Kidney epithelial cell (primary cell): ENCODE measurements around the gene MTR. TPM values are rescaled to one million over a fixed set of nuclear protein-coding genes. Genes with fewer than 3 reads are reported as not detected.

Experiments
- DNase-seq: peaks from one replicate; pipeline ENCODE4 v3.0.0-alpha.2; 2010; ENCODE audit warnings: low read depth
- H3K27me3 ChIP-seq: 2 replicates; pipeline ENCODE4 v1.6.0; 2011; ENCODE audit warnings: low read length; ENCODE audit not compliant: control insufficient read depth, insufficient read depth
- H3K36me3 ChIP-seq: 2 replicates; pipeline ENCODE4 v1.5.1; 2011; ENCODE audit warnings: low read length; ENCODE audit not compliant: control insufficient read depth, insufficient read depth
- H3K4me3 ChIP-seq: 2 replicates; pipeline ENCODE4 v1.5.1; 2011; ENCODE audit warnings: low read depth, mild to moderate bottlenecking, control low read depth, low read length
- total RNA-seq: library from RNA; depleted of rRNA; stranded (reverse); fragments of >200 nt; gene quantifications from 2 replicates; pipeline ENCODE4 v1.2.3, GENCODE V29; 2015
- TF ChIP-seq, protein P1 (sequence below): IDR thresholded peaks from 2 replicates; pipeline ENCODE4 v1.5.1; 2011; ENCODE audit warnings: mild to moderate bottlenecking, moderate library complexity, low read length, control low read depth, inconsistent platforms; ENCODE audit not compliant: insufficient read depth, poor library complexity, severe bottlenecking

Gene MTR
- total RNA-seq, 1 donor from 2014 or later = 23.3 TPM

DNA sequence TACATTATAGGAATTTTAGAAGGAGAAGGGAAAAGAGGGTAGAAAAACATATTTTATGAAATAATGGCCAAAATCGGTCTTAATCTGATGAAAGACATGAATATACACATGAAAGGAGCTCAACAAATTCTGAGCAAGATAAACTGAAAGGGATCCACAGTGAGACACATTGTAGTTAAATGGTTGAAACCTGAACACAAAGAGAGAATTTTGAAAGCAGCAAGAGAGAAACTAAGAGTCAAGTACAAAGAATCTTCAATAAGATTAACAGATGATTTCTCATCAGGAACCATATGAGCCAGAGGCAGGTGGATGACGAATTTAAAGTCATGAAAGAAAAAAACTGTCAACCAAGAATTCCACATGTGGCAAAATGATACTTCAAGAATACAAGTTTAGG lies 15.8 kb upstream of the MTR start:
- no peaks in the 10 kb centered on the region for H3K36me3 ChIP-seq
- no peak overlapping the region for H3K4me3 ChIP-seq
- no peaks in the 10 kb centered on the region for H3K27me3 ChIP-seq
- DNase-seq = no peak
- TF ChIP-seq, protein P1, sequence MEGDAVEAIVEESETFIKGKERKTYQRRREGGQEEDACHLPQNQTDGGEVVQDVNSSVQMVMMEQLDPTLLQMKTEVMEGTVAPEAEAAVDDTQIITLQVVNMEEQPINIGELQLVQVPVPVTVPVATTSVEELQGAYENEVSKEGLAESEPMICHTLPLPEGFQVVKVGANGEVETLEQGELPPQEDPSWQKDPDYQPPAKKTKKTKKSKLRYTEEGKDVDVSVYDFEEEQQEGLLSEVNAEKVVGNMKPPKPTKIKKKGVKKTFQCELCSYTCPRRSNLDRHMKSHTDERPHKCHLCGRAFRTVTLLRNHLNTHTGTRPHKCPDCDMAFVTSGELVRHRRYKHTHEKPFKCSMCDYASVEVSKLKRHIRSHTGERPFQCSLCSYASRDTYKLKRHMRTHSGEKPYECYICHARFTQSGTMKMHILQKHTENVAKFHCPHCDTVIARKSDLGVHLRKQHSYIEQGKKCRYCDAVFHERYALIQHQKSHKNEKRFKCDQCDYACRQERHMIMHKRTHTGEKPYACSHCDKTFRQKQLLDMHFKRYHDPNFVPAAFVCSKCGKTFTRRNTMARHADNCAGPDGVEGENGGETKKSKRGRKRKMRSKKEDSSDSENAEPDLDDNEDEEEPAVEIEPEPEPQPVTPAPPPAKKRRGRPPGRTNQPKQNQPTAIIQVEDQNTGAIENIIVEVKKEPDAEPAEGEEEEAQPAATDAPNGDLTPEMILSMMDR = no peak

DNA sequence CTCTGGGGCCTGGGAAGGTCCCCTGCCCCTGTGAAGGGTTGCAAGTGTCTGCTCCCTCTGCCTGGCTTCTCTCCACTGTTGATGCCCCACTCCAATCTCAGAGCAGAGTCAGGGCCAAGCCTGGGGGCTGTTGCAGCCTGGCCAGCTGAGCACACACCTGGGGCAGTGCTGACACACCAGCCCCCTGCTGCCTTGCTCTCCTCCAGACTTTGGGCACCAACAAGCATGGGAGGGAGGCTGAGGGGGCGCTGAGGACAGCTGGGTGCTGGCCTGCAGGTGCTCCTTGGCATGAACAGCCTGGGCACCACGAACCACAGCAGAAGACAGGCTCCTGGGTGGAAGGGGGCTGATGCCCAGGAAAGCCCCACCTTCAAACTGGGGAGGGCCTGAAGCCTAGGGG lies 9.6 kb upstream of the MTR start:
- H3K36me3 ChIP-seq = no peaks in the 10 kb centered on the region
- TF ChIP-seq, protein P1 = no peak
- H3K4me3 ChIP-seq = no peak overlapping the region
- no peak for DNase-seq
- no peaks in the 10 kb centered on the region for H3K27me3 ChIP-seq

DNA sequence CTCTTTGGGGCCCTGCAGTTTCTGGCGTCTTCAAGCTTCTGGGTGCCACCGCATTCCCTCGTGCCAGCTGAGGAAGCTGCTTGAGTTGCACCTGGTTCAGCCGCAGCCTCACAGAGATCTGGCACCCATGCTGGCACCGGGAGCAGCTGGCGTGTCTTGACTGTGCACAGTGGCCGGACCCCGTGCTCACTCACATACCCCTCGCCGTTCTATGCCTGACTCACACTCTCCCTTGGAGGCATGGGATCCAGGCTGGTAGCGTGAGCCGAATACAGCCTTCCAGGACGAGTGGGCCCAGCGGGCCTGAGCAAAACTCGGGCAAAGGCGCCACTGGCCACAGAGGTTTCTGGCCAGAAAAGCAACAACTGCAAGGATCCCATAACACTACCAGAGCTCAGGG lies 8.6 kb upstream of the MTR start:
- Histone ChIP-seq H3K27me3 (no peaks in the 10 kb centered on the region), H3K36me3 (no peaks in the 10 kb centered on the region), H3K4me3 (no peak overlapping the region)
- no peak for DNase-seq
- TF ChIP-seq, protein P1 = no peak

DNA sequence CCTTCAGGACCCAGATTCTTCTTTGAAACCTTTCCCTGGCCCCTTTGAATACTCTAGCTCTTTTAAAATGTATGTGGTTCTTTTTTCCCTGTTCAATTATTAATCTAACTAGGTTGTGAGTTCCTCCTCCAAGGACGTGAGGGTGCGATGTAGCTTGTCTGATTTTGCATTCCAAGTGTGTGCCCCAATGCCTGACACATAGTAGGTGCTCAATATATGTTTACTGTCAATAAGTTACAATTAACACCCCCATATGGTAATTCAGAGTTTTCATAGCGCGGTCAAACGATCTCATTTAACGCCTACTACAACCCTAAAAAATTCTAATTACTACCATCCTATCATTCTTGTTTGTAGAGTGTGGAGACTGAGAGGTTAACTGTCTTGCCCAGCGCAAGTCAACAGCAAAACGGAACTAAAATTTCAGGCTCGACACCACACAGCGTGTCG lies 482 bp upstream of the MTR start:
- peak overlapping the region; percentile 86 for H3K4me3 ChIP-seq
- TF ChIP-seq, protein P1 = no peak
- H3K27me3 ChIP-seq = no peaks in the 10 kb centered on the region
- DNase-seq = no peak
- H3K36me3 ChIP-seq = no peaks in the 10 kb centered on the region

DNA sequence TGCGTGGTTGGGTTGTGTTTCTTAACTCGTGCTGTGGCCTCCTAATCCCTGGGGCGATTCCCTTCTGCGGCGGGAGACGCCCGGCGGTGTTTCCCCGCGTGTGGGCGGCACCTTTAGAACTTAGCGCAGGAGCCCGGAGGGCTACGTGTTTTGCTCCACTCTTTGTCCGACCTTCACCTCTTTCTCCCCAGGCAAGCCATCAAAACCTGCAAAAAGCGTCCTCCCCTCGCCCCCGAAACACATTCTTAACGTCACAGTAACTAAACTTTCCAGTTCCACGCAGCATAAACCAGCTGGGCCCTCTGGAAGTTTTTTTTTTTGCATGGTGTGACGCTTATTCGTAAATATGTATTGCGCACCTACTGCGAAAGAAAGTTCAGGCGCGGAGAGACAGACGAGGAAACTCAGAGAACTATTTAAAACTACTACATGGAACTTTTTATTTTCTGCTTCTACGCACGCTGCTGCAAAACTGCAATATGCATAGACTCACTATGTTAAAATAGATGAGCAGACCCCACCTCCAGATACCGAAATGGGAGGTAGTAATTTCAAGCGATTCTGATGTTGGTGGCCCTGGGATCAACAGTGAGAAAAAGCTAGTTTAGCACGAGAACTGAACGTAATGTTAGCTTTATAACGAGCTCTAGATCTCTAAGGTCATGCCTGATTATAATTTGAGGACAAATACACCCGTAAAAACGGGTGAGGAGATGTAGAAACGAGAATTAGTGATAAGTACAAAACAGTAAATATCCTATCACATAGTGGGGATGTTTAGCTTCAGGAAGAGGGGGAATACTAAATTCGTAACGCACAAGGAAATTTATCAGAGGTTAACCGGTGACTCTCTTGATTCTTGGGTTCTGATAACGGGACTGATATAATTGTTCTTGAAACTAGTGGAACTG lies 920 bp downstream of the MTR start:
- Histone ChIP-seq H3K36me3 (no peaks in the 10 kb centered on the region), H3K27me3 (no peaks in the 10 kb centered on the region), H3K4me3 (peak overlapping the region; percentile 86)
- DNase-seq = no peak
- TF ChIP-seq, protein P1 = no peak
